ENCODE measurements around the gene AMOT. TPM values are rescaled to one million over a fixed set of nuclear protein-coding genes. Genes with fewer than 3 reads are reported as not detected.
A peak's percentile ranks its signal among the peaks of the same experiment; 100 is the strongest.

AMOT gene
- total and polyA plus RNA-seq, 8 donors = 1.4 to 12.5 (median 4.9) TPM; not detected in 1

- peaks cover 0 to 20% (median 0%) of the 10 kb centered on the region in 3 donors for H3K27me3 ChIP-seq
- peak overlapping the region; percentile 56 to 69 (median 65) for H3K4me3 ChIP-seq
- TF ChIP-seq POLR2A (IDR thresholded peaks at IDR 0.05) (no peak), CTCF (IDR thresholded peaks at IDR 0.05) (no peak), EP300 (IDR thresholded peaks at IDR 0.05) (no peak), POLR2AphosphoS5 (IDR thresholded peaks at IDR 0.05) (no peak)
- intact Hi-C loops (cut with DNase I; ENCODE audit: low total_unique reads) = no loop called here
- no peaks in the 10 kb centered on the region for H3K36me3 ChIP-seq
- peak overlapping the region in 3 of 5 donors; percentile 81 to 86 (median 85) for H3K27ac ChIP-seq
- H3K4me1 ChIP-seq = no peaks in the 10 kb centered on the region
- WGBS, 5 donors = 4 to 24% (median 9%) methylated on average over 5 of the region's 5 CpGs
- peaks cover 0 to 6% (median 2%) of the 10 kb centered on the region in 4 donors for H3K9me3 ChIP-seq
- no peak for DNase-seq
Observed at GRCh38 chrX:112839856-112840255, 775 bp downstream of the AMOT start.

GRCh38 chrX:112837531-112837930, 3.1 kb downstream of the AMOT start:
- 46 to 95% (median 90%) methylated on average over 1 of the region's 1 CpG for WGBS, 5 donors

GRCh38 chrX:112835019-112835418, 5.6 kb downstream of the AMOT start:
- Histone ChIP-seq H3K4me1 (peaks cover 0 to 15% (median 3%) of the 10 kb centered on the region in 4 donors), H3K4me3 (no peak overlapping the region), H3K9me3 (no peaks in the 10 kb centered on the region), H3K27me3 (peaks cover 0 to 2% (median 0%) of the 10 kb centered on the region in 3 donors), H3K36me3 (no peaks in the 10 kb centered on the region), H3K27ac (no peak overlapping the region)
- DNase-seq = no peak
- no peak for TF ChIP-seq POLR2A (IDR thresholded peaks at IDR 0.05)
- TF ChIP-seq EP300 (IDR thresholded peaks at IDR 0.05) = no peak
- TF ChIP-seq CTCF (IDR thresholded peaks at IDR 0.05) = no peak
- TF ChIP-seq POLR2AphosphoS5 (IDR thresholded peaks at IDR 0.05) = no peak
- 79 to 93% (median 91%) methylated on average over 1 of the region's 1 CpG for WGBS, 5 donors
- intact Hi-C loops (cut with DNase I; ENCODE audit: low total_unique reads) = no loop called here

More at GRCh38 chrX:112837531-112837930, 3.1 kb downstream of the AMOT start:
- peaks cover 0 to 6% (median 2%) of the 10 kb centered on the region in 4 donors for H3K9me3 ChIP-seq
- no peak for TF ChIP-seq POLR2AphosphoS5 (IDR thresholded peaks at IDR 0.05)
- no peak for TF ChIP-seq POLR2A (IDR thresholded peaks at IDR 0.05)
- no peak for TF ChIP-seq EP300 (IDR thresholded peaks at IDR 0.05)
- no peak for TF ChIP-seq CTCF (IDR thresholded peaks at IDR 0.05)
- H3K36me3 ChIP-seq = no peaks in the 10 kb centered on the region
- intact Hi-C loops (cut with DNase I; ENCODE audit: low total_unique reads) = no loop called here
- no peak overlapping the region for H3K27ac ChIP-seq
- peaks cover 0 to 13% (median 0%) of the 10 kb centered on the region in 3 donors for H3K27me3 ChIP-seq
- H3K4me3 ChIP-seq = no peak overlapping the region
- no peak for DNase-seq
- peaks cover 0 to 15% (median under 1%) of the 10 kb centered on the region in 4 donors for H3K4me1 ChIP-seq

GRCh38 chrX:112834031-112834845, 6.4 kb downstream of the AMOT start:
- Histone ChIP-seq H3K4me3 (no peak overlapping the region), H3K27me3 (peaks cover 0 to 2% (median 0%) of the 10 kb centered on the region in 3 donors), H3K27ac (no peak overlapping the region), H3K9me3 (no peaks in the 10 kb centered on the region), H3K4me1 (peaks cover 0 to 15% (median 3%) of the 10 kb centered on the region in 4 donors), H3K36me3 (no peaks in the 10 kb centered on the region)
- TF ChIP-seq POLR2A (IDR thresholded peaks at IDR 0.05) (no peak), CTCF (IDR thresholded peaks at IDR 0.05) (no peak)
- intact Hi-C loops (cut with DNase I; ENCODE audit: low total_unique reads) = no loop called here
- WGBS, 5 donors = 41 to 63% (median 54%) methylated on average over 8 of the region's 8 CpGs
- peak in 1 of 2 donors; percentile 65 for DNase-seq

Measured in stomach (tissue), 9 donors.